ENCODE results near the gene PPARA. TPM values are rescaled to one million over a fixed set of nuclear protein-coding genes. Genes with fewer than 3 reads are reported as not detected.
"Not testable (repeated sequence)": the region's sequence is repeated elsewhere in the genome, so short reads cannot be mapped to it uniquely, and the experiment has no call there.

Gene PPARA
- total and polyA plus RNA-seq, 2 donors (not counting 1 experiment from before 2014, with no cell fraction given) = 10.2 to 17.5 TPM

DNA sequence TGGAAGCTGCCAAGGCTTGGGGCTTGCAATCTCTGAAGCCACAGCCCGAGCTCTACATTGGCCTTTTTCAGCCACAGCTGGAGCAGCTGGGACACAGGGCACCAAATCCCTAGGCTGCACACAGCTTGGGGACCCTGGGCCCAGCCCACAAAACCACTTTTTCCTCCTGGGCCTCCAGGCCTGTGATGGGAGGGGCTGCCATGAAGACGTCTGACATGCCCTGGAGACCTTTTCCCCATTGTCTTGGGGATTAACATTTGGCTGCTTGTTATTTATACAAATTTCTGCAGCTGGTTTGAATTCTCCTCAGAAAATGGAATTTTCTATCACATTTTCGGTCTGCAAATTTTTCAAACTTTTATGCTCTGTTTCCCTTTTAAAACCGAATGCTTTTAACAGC, 115.3 kb downstream of the PPARA start:
- H3K27me3 ChIP-seq (ENCODE audit: control insufficient read depth, insufficient read depth, low read length); H3K27ac ChIP-seq (ENCODE audit: insufficient read depth, low read length); H3K4me2 ChIP-seq (ENCODE audit: extremely low read depth, insufficient read depth, low read length); H4K20me1 ChIP-seq (ENCODE audit: control insufficient read depth, extremely low read depth, insufficient read depth, low read length); H3K9ac ChIP-seq (ENCODE audit: insufficient read depth, low read length); DNase-seq (ENCODE audit: low read depth in 2 of 2); H3K79me2 ChIP-seq (ENCODE audit: control insufficient read depth, insufficient read depth, low read length); H3K4me3 ChIP-seq (replicated peaks in 1 of 4; ENCODE audit: control extremely low read depth in 1 of 4, insufficient read depth in 1 of 4, low read depth in 3 of 4, low read length in 4 of 4); H3K9me3 ChIP-seq (ENCODE audit: control insufficient read depth, insufficient read depth, low read depth, low read length); H3K4me1 ChIP-seq (ENCODE audit: control insufficient read depth, extremely low read depth, insufficient read depth, low read length); H3K36me3 ChIP-seq (ENCODE audit: control insufficient read depth, insufficient read depth, low read length); H2AFZ ChIP-seq (ENCODE audit: low read length): not testable (repeated sequence)

DNA sequence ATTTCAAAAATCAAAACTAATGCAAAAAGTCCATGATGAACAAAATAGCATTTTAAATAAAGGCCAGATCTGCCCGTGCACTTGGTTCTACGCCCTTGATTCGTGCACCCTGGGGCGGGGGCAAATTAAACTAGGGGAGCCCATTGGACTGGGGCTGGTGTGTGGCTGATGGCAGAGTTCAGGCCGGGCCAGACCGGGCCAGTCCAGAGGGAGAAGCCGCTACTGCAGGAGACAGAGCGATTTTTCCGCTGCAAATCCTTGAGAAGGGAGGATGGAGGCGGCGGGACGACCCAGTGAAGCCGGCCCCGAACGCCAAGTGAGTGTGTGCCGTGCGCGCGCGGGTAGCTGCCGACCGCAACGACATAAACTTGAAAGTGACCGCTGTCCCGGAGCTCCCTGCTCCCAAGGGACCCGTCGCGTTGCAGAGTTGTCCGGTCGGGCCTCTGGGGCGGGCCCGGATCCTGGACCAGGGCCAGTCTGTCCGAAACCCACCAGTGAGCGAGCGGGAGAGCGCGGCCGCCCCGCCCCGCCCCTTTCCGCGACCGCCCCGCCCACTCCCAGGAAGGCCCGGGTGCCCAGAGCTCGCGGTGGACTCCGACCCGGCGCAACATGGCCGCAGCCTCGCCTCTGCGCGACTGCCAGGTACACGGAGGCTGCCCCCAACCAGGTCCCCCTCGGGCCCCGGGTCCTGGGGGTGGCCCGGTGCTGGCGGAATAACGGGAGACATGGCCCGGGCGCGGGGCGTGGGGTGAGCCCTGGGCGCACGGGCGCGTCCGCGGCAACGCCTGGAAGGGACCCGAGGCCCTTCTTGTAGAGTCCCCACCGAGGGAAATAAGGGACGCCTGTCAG, 117.3 kb downstream of the PPARA start, which contains the start of gene TTC38:
TTC38 (plus strand) TSS at position 578 of the 849 bp plus-strand sequence; CDS start at position 610, 32 bp downstream.
- H3K9me3 ChIP-seq (ENCODE audit: control insufficient read depth, insufficient read depth, low read depth, low read length) = no peaks in the 10 kb centered on the region
- H2AFZ ChIP-seq (ENCODE audit: low read length) = peak within 1 kb of the TSS; percentile 89
- no peaks in the 10 kb centered on the region for H3K27me3 ChIP-seq (ENCODE audit: control insufficient read depth, insufficient read depth, low read length)
- peak within 1 kb of the TSS; percentile 71 for H3K9ac ChIP-seq (ENCODE audit: insufficient read depth, low read length)
- H3K4me1 ChIP-seq (ENCODE audit: control insufficient read depth, extremely low read depth, insufficient read depth, low read length) = peaks cover 2% of the 10 kb centered on the region
- DNase-seq (ENCODE audit: low read depth in 2 of 2) = peak; percentile 76 to 78
- peaks cover 3% of the 10 kb centered on the region for H3K79me2 ChIP-seq (ENCODE audit: control insufficient read depth, insufficient read depth, low read length)
- peaks cover 4% of the 10 kb centered on the region for H3K36me3 ChIP-seq (ENCODE audit: control insufficient read depth, insufficient read depth, low read length)
- no peaks in the 10 kb centered on the region for H4K20me1 ChIP-seq (ENCODE audit: control insufficient read depth, extremely low read depth, insufficient read depth, low read length)
- peak within 1 kb of the TSS; percentile 71 to 94 (median 82) for H3K4me3 ChIP-seq (replicated peaks in 1 of 4; ENCODE audit: control extremely low read depth in 1 of 4, insufficient read depth in 1 of 4, low read depth in 3 of 4, low read length in 4 of 4)
- peak within 1 kb of the TSS; percentile 47 for H3K27ac ChIP-seq (ENCODE audit: insufficient read depth, low read length)
- H3K4me2 ChIP-seq (ENCODE audit: extremely low read depth, insufficient read depth, low read length) = peak within 1 kb of the TSS; percentile 78
- no peak for TF ChIP-seq EZH2 (IDR thresholded peaks at IDR 0.05; ENCODE audit: low read length, missing control alignments)
- TF ChIP-seq, protein P1, sequence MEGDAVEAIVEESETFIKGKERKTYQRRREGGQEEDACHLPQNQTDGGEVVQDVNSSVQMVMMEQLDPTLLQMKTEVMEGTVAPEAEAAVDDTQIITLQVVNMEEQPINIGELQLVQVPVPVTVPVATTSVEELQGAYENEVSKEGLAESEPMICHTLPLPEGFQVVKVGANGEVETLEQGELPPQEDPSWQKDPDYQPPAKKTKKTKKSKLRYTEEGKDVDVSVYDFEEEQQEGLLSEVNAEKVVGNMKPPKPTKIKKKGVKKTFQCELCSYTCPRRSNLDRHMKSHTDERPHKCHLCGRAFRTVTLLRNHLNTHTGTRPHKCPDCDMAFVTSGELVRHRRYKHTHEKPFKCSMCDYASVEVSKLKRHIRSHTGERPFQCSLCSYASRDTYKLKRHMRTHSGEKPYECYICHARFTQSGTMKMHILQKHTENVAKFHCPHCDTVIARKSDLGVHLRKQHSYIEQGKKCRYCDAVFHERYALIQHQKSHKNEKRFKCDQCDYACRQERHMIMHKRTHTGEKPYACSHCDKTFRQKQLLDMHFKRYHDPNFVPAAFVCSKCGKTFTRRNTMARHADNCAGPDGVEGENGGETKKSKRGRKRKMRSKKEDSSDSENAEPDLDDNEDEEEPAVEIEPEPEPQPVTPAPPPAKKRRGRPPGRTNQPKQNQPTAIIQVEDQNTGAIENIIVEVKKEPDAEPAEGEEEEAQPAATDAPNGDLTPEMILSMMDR (conservative IDR thresholded peaks at IDR 0.05 in 1 of 2, IDR thresholded peaks at IDR 0.05 in 1 of 2; ENCODE audit: low read depth in 1 of 2, low read length in 2 of 2) = no peak

DNA sequence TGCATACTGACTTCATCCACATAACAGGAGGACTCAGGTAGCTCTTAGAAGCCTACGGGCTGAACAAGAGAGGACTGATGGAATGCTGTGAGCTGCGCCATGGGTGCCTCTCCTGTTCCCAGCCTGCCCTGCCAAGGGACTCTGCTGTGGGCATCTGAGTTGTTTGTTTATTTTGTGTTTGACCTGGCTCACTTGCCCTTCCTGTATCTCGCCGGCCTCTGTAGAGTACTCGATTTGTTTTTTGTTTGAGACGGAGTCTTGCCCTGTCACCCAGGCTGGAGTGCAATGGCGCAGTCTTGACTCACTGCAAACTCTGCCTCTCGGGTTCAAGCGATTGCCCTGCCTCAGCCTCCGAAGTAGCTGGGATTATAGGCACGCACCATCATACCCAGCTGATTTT, 119.2 kb downstream of the PPARA start:
- Histone ChIP-seq H3K36me3 (ENCODE audit: control insufficient read depth, insufficient read depth, low read length) (peaks cover 13% of the 10 kb centered on the region), H3K4me3 (replicated peaks in 1 of 4; ENCODE audit: control extremely low read depth in 1 of 4, insufficient read depth in 1 of 4, low read depth in 3 of 4, low read length in 4 of 4) (peak overlapping the region in 1 of 4 experiments; percentile 17), H3K27ac (ENCODE audit: insufficient read depth, low read length) (no peak overlapping the region), H3K4me2 (ENCODE audit: extremely low read depth, insufficient read depth, low read length) (no peak overlapping the region), H3K9me3 (ENCODE audit: control insufficient read depth, insufficient read depth, low read depth, low read length) (no peaks in the 10 kb centered on the region), H3K9ac (ENCODE audit: insufficient read depth, low read length) (no peak overlapping the region), H3K4me1 (ENCODE audit: control insufficient read depth, extremely low read depth, insufficient read depth, low read length) (peaks cover 2% of the 10 kb centered on the region), H3K79me2 (ENCODE audit: control insufficient read depth, insufficient read depth, low read length) (peaks cover 3% of the 10 kb centered on the region), H2AFZ (ENCODE audit: low read length) (no peak overlapping the region), H4K20me1 (ENCODE audit: control insufficient read depth, extremely low read depth, insufficient read depth, low read length) (no peaks in the 10 kb centered on the region), H3K27me3 (ENCODE audit: control insufficient read depth, insufficient read depth, low read length) (no peaks in the 10 kb centered on the region)
- no peak for DNase-seq (ENCODE audit: low read depth in 2 of 2)
- TF ChIP-seq, protein P1 (conservative IDR thresholded peaks at IDR 0.05 in 1 of 2, IDR thresholded peaks at IDR 0.05 in 1 of 2; ENCODE audit: low read depth in 1 of 2, low read length in 2 of 2) = no peak
- no peak for TF ChIP-seq EZH2 (IDR thresholded peaks at IDR 0.05; ENCODE audit: low read length, missing control alignments)

Data from fibroblast of lung (primary cell).